Activated CD8-positive, alpha-beta memory T cell treated with anti-CD3 and anti-CD28 coated beads, Interleukin-2, amount 50 U/mL, for 1 hour (primary cell): Measurements from ENCODE around the gene CHD3.

Experiments used
- DNase-seq: peaks from one replicate; pipeline ENCODE4 v3.0.0-alpha.2; 2020; ENCODE audit errors: extremely low read depth

CHD3 gene

GRCh38 chr17:7888184-7888920 is at the start of gene CHD3:
CHD3 (plus strand) TSS chr17:7888789; CDS start chr17:7889001, 212 bp downstream.
- DNase-seq: no peak

GRCh38 chr17:7839190-7839875 is 49.3 kb upstream of the CHD3 start:
- DNase-seq: no peak

- DNase-seq: no peak
These were observed 48.7 kb upstream of the CHD3 start for GRCh38 chr17:7839876-7840261.

GRCh38 chr17:7840441-7840840 is 48.1 kb upstream of the CHD3 start:
- no peak for DNase-seq

GRCh38 chr17:7840875-7841274 is 47.7 kb upstream of the CHD3 start:
- DNase-seq: no peak

- DNase-seq: peak; percentile 95
These were observed 47.1 kb upstream of the CHD3 start for GRCh38 chr17:7841396-7841914.

- no peak for DNase-seq
These were observed 46.6 kb upstream of the CHD3 start for GRCh38 chr17:7841915-7842379.

- peak; percentile 99 for DNase-seq
These were observed 46.0 kb upstream of the CHD3 start for GRCh38 chr17:7842380-7843256.

GRCh38 chr17:7843257-7843535 is 45.4 kb upstream of the CHD3 start:
- DNase-seq: no peak

- DNase-seq: peak; percentile 86
These were observed 44.9 kb upstream of the CHD3 start for GRCh38 chr17:7843536-7844291.

- no peak for DNase-seq
These were observed 44.1 kb upstream of the CHD3 start for GRCh38 chr17:7844292-7845154.

- no peak for DNase-seq
These were observed 43.1 kb upstream of the CHD3 start for GRCh38 chr17:7845359-7846062.

GRCh38 chr17:7846063-7846735 is 42.4 kb upstream of the CHD3 start:
- DNase-seq: no peak

GRCh38 chr17:7846765-7847661 is 41.6 kb upstream of the CHD3 start:
- DNase-seq: no peak

- no peak for DNase-seq
These were observed 40.4 kb upstream of the CHD3 start for GRCh38 chr17:7848131-7848579.

- no peak for DNase-seq
These were observed 39.9 kb upstream of the CHD3 start for GRCh38 chr17:7848739-7849129.

- DNase-seq: no peak
These were observed 39.3 kb upstream of the CHD3 start for GRCh38 chr17:7849130-7849750.
